ENCODE measurements around the gene PIGB.

The PIGB gene

DNA sequence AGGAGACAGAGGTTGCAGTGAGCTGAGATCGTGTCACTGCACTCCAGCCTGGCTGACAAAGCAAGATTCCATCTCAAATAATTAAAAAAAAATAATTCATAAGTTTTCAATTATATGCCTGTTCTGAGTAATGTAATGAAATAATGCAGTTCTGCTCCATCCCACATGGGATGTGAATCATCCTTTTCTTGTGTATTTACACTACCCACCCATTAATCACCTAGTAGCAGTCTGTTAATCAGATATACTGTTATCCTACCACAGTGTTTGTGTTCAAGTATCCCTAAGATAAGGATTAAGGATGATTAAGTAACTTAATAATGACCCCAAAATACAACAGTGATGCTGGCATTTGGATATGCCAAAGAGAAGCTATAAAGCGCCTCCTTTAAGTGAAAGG lies 38.8 kb downstream of the PIGB start:
- DNase-seq (ENCODE audit: low read depth): peak; percentile 30
- no peak for TF ChIP-seq CTCF (IDR thresholded peaks at IDR 0.05; ENCODE audit: low read length, missing control alignments)
- no peak overlapping the region for H3K4me3 ChIP-seq (replicated peaks; ENCODE audit: low read depth, low read length)

DNA sequence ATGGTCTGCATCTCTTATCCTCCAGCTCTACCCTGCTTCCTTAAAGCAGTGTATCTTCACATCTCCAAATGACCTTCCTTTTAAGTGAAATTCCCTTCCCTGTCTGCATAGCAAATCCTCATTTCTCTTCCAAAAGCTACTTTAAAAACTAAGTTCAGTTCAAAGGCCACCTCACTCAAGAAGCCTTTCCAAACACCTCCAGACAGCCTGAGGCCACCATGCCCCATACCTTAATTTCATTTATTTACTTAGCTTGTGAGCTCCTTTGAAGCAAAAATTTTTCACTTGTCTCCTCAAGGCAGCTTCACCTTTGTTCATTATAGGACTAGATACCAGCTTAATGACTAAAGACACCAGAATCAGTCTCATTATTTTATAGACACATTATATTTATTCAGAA lies 39.4 kb downstream of the PIGB start:
- DNase-seq (ENCODE audit: low read depth): no peak
- no peak overlapping the region for H3K4me3 ChIP-seq (replicated peaks; ENCODE audit: low read depth, low read length)
- no peak for TF ChIP-seq CTCF (IDR thresholded peaks at IDR 0.05; ENCODE audit: low read length, missing control alignments)

- no peak overlapping the region for H3K4me3 ChIP-seq (replicated peaks; ENCODE audit: low read depth, low read length)
- DNase-seq (ENCODE audit: low read depth): no peak
- no peak for TF ChIP-seq CTCF (IDR thresholded peaks at IDR 0.05; ENCODE audit: low read length, missing control alignments)
Observed at GRCh38 chr15:55360256-55360655, 41.2 kb downstream of the PIGB start.

GRCh38 chr15:55361048-55361447 lies 42.0 kb downstream of the PIGB start:
- H3K4me3 ChIP-seq (replicated peaks; ENCODE audit: low read depth, low read length): no peak overlapping the region
- no peak for DNase-seq (ENCODE audit: low read depth)
- TF ChIP-seq CTCF (IDR thresholded peaks at IDR 0.05; ENCODE audit: low read length, missing control alignments): no peak

GRCh38 chr15:55362641-55363040 lies 43.6 kb downstream of the PIGB start:
- no peak overlapping the region for H3K4me3 ChIP-seq (replicated peaks; ENCODE audit: low read depth, low read length)
- no peak for TF ChIP-seq CTCF (IDR thresholded peaks at IDR 0.05; ENCODE audit: low read length, missing control alignments)
- no peak for DNase-seq (ENCODE audit: low read depth)

DNA sequence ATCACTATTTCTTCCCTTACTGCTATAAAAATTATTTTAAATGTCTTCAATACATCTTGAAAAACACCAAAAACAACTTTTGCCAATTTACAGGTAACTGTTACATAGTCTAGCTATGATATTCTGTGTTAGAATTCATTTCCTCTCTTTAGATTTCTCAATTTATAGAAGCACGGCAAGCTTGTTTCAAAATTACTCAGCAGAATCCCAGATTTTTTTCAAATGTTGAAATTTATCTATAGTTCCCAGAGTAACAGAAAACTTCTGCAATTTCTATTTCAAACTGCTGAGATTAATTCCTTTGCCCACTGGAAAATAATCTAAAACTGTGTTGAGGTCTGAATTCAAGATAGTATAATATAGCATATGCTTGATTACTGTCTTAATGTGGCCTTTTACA lies 48.0 kb downstream of the PIGB start:
- no peak overlapping the region for H3K4me3 ChIP-seq (replicated peaks; ENCODE audit: low read depth, low read length)
- no peak for DNase-seq (ENCODE audit: low read depth)
- TF ChIP-seq CTCF (IDR thresholded peaks at IDR 0.05; ENCODE audit: low read length, missing control alignments): no peak

DNA sequence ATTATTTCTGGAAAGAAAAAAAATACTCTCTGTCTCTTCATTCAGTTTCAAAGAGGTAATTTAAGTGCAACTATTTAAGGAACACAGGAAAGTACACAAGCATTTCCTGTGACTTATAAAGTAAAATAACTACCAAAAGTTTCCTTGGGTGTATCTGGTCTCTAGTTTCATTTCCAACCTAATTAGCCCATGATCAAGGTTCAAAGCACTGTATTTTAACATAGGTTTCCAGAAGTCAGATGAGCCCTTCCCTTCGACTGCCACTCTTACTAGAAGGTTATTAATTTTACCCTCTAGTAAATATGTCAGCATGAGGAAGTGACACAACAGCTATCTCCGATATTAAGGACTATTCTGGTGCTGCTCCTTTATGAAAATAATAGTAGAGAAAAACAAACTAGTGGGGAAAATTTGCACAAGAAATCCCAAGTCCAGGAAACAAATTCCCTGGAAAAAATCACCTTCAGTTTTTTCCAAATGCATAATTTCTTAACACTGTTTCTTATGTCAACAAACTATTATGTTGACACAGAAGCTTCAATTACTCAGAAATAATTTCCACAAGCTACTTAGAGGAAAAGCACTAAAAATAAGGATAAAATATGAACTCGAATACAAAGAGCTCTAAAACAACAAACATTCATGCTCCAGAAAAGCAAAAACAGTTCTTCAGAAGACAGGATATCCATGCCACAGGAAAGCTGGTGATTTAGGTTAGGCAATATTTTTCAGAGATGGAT lies 53.8 kb downstream of the PIGB start:
- no peak for DNase-seq (ENCODE audit: low read depth)
- H3K4me3 ChIP-seq (replicated peaks; ENCODE audit: low read depth, low read length): no peak overlapping the region
- TF ChIP-seq CTCF (IDR thresholded peaks at IDR 0.05; ENCODE audit: low read length, missing control alignments): no peak
